ENCODE data around the gene DNAH8.

- no peak for TF ChIP-seq CTCF (IDR thresholded peaks at IDR 0.05)
- TF ChIP-seq POLR2A (IDR thresholded peaks at IDR 0.05): no peak
Measured at GRCh38 chr6:38861926-38862401, 146.9 kb downstream of the DNAH8 start.
